A673 (cell line): ENCODE measurements around the gene SLC18A2.

Experiments used
- CTCF ChIP-seq: fragments of 300-800, 200-600 bp; sonication (generic); conservative IDR thresholded peaks from 2 replicates; pipeline ENCODE4 v1.5.1; 2017; ENCODE audit warnings: low read depth, mild to moderate bottlenecking, antibody characterized with exemption, low read length, moderate library complexity, mixed read lengths
- EZH2 ChIP-seq: fragments of 200-600 bp; sonication (generic); IDR thresholded peaks from 2 replicates; pipeline ENCODE4 v1.6.1; 2017; ENCODE audit warnings: borderline replicate concordance, low read depth, mild to moderate bottlenecking, mixed read lengths, antibody characterized with exemption, low read length; ENCODE audit not compliant: poor library complexity, severe bottlenecking

- no peak for TF ChIP-seq CTCF
- TF ChIP-seq EZH2 = no peak
These were observed 30.5 kb downstream of the SLC18A2 start for GRCh38 chr10:117271427-117271826.
